ENCODE data around the gene GRK7. TPM values are rescaled to one million over a fixed set of nuclear protein-coding genes. Genes with fewer than 3 reads are reported as not detected.

GRK7 gene, protein sequence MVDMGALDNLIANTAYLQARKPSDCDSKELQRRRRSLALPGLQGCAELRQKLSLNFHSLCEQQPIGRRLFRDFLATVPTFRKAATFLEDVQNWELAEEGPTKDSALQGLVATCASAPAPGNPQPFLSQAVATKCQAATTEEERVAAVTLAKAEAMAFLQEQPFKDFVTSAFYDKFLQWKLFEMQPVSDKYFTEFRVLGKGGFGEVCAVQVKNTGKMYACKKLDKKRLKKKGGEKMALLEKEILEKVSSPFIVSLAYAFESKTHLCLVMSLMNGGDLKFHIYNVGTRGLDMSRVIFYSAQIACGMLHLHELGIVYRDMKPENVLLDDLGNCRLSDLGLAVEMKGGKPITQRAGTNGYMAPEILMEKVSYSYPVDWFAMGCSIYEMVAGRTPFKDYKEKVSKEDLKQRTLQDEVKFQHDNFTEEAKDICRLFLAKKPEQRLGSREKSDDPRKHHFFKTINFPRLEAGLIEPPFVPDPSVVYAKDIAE (N-terminal part only)
- total RNA-seq: not detected in 2 replicates

DNA sequence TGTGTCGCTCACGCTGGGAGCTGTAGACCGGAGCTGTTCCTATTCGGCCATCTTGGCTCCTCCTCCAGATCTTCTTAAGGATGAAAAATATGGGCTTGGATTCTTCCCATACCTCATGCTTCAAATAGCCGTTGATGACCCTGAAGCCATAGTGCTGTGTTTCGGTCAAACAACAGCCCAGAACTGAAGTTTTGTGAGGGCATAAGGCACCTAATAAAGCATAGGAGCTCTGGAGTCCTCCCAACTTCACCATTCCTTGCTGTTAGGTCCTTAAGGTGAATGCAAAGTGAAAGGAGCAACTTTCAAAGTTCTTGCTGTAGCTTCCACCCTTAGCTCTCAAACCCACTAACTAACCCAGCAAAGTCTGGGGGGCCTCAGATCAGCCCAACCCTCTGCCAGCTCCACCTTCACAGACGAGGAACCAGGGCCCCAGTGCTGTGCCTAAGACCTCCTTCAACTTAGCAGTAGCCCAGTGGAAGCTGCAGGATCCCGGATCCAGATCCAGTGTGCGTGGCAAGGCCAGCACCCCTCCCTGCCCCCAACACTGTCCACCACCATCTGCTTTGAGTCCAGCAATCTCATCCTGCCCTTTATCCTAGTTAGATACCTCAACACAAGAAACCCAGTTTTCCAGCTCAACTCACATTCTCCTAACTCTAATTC is at the start of gene GRK7:
GRK7 (plus strand) TSS at position 321 of the 663 bp plus-strand sequence. CDS start 14,877 bp downstream, outside the sequence.

DNA sequence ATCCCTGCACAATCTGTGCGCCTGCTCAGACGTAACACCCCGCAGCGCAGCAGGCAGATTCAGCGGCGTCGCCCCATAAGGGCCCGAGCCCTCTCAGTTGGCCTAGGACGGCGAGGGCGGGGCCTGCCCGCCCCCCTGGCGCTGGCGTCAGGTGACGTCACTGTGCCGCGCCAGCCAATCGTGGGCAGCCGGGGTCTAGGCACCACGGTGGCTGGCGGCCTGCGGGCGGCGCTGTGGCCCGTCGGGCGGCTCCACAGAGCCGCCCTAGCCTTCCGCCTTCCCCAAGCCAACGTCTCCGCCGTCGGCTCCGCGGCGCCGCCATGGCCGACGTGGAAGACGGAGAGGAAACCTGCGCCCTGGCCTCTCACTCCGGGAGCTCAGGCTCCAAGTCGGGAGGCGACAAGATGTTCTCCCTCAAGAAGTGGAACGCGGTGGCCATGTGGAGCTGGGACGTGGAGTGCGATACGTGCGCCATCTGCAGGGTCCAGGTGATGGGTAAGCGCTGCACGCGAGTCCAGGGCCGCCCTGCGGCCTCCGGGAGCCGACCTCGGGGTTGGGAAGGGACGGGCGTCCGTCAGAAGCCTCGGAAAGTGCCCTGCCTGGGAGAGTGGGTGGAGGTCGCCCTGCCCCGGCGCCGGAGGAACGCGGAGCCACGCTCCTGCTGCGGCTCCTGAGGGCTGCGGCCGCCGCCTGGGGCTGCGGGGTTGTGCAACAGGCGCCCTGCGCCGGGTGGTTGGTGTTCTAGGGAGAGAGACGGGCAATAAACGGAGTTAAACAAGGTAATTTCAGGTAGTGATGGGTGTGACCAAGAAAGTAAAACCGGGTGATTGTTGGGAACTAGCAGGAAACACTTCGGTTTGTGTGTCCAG is 25.0 kb upstream of the GRK7 start, which contains the start of gene RNF7:
RNF7 (plus strand) TSS at position 277 of the 869 bp plus-strand sequence; CDS start at position 321, 44 bp downstream.

Other genes starting within 250 kb of the GRK7 start
- 108 and 142 TPM in 2 replicates for gene RNF7, start 25.1 kb upstream of the GRK7 start, total RNA-seq
- gene ATP1B3, start 113.2 kb downstream of the GRK7 start, total RNA-seq: 58.8 and 65.7 TPM in 2 replicates

Data from hair follicular keratinocyte (primary cell).